Cardiac muscle cell (in vitro differentiated cells and primary cell): Measurements from ENCODE around the gene ATP11C. TPM values are rescaled to one million over a fixed set of nuclear protein-coding genes. Genes with fewer than 3 reads are reported as not detected.
"Not testable (repeated sequence)": the region's sequence is repeated elsewhere in the genome, so short reads cannot be mapped to it uniquely, and the experiment has no call there.

Experiments used
- DNase-seq, 2 donors: peaks; one replicate each; pipeline versions ENCODE4 v3.0.0 to v3.0.0-alpha.2; 2010 to 2017; ENCODE audit warnings: low read depth in 1 of 2, low spot score in 1 of 2
- H3K27ac ChIP-seq: fragments of 200-600 bp; sonication (generic); 2 replicates; pipeline ENCODE4 v1.5.1; 2016
- H3K27me3 ChIP-seq: fragments of 200-600 bp; sonication (generic); 2 replicates; pipeline ENCODE4 v1.6.0; 2016; ENCODE audit warnings: control low read depth
- H3K36me3 ChIP-seq: fragments of 200-600 bp; sonication (generic); 2 replicates; pipeline ENCODE4 v1.5.1; 2016; ENCODE audit warnings: control low read depth
- H3K4me1 ChIP-seq: fragments of 200-600 bp; sonication (generic); 2 replicates; pipeline ENCODE4 v1.8.1; 2017; ENCODE audit warnings: low read depth, mild to moderate bottlenecking, mixed run types
- H3K4me3 ChIP-seq: fragments of 200-600 bp; sonication (generic); 2 replicates; pipeline ENCODE4 v1.5.1; 2016; ENCODE audit warnings: mild to moderate bottlenecking
- H3K9me3 ChIP-seq: fragments of 200-600 bp; sonication (generic); 2 replicates; pipeline ENCODE4 v1.5.1; 2017; ENCODE audit warnings: low read depth, mild to moderate bottlenecking, control low read depth
- polyA plus RNA-seq: library from polyadenylated mRNA; unstranded; fragments of >200 nt; fragmentation: Nextera tagmentation; extraction: Ambion mirVana; gene quantifications from 2 replicates; pipeline ENCODE4 v1.2.1, GENCODE V29; 2016
- total RNA-seq: library from RNA; depleted of rRNA; stranded (reverse); fragments of >200 nt; gene quantifications from 2 replicates; pipeline ENCODE4 v1.2.3, GENCODE V29; 2016
- TF ChIP-seq, protein P1 (sequence below): IDR thresholded peaks from 2 replicates; pipeline ENCODE4 v1.5.1; 2012; ENCODE audit warnings: low read depth, mild to moderate bottlenecking, low read length

Gene ATP11C
- total and polyA plus RNA-seq, 2 experiments from 2014 or later: 7.4 to 17.1 TPM

DNA sequence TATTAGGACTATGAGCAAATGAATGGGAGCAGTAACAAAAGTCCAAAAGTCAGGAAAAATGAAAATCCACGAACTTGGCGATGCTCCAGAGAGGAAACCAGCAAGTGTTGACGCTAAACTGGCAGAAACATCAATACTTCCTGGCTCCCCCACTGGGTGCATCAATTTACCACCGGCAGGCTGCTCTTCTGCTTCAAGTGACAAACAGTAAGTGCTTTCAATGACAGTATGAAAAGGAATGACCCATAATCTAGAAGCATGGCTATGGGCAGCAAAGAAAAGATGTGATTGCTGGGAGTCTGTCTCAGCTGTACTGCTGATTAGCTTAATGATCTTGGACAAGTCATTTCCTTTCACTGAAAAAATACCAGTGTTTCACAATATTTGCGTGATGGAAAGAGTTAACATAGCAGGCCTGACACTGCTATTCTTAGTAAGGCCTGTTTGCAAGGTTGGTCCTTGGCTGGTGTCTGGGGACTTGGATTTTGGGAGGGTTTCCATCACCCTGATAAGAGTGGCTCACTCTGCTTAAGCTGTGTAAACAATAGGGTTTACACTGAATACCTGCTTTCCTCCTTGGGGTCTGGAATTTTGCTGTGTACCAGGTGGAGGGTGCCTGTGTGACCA is 8.7 kb downstream of the ATP11C start:
- no peak overlapping the region for H3K4me3 ChIP-seq
- no peak overlapping the region for H3K27ac ChIP-seq
- no peaks in the 10 kb centered on the region for H3K27me3 ChIP-seq
- TF ChIP-seq, protein P1, sequence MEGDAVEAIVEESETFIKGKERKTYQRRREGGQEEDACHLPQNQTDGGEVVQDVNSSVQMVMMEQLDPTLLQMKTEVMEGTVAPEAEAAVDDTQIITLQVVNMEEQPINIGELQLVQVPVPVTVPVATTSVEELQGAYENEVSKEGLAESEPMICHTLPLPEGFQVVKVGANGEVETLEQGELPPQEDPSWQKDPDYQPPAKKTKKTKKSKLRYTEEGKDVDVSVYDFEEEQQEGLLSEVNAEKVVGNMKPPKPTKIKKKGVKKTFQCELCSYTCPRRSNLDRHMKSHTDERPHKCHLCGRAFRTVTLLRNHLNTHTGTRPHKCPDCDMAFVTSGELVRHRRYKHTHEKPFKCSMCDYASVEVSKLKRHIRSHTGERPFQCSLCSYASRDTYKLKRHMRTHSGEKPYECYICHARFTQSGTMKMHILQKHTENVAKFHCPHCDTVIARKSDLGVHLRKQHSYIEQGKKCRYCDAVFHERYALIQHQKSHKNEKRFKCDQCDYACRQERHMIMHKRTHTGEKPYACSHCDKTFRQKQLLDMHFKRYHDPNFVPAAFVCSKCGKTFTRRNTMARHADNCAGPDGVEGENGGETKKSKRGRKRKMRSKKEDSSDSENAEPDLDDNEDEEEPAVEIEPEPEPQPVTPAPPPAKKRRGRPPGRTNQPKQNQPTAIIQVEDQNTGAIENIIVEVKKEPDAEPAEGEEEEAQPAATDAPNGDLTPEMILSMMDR: no peak
- no peaks in the 10 kb centered on the region for H3K9me3 ChIP-seq
- H3K4me1 ChIP-seq: no peaks in the 10 kb centered on the region
- H3K36me3 ChIP-seq: no peaks in the 10 kb centered on the region
- DNase-seq: peak in 1 of 2 donors; percentile 10

DNA sequence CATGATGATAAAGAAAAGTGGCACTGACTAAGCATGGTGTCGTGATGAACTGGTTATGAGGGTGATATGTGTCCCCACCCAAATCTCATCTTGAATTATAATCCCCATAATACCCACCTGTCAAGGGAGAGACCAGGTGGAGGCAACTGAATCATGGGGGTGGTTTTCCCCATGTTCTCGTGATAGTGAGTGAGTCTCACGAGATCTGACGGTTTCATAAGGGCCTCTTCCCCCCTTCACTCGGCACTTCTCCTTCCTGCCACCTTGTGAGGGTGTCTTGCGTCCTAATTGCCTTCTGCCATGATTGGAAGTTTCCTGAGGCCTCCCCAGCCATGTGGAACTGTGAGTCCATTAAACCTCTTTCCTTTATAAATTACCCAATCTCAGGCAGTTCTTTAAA is 11.7 kb downstream of the ATP11C start:
- H3K27ac ChIP-seq, DNase-seq, H3K4me3 ChIP-seq, H3K27me3 ChIP-seq, H3K4me1 ChIP-seq, H3K9me3 ChIP-seq, H3K36me3 ChIP-seq: not testable (repeated sequence)

DNA sequence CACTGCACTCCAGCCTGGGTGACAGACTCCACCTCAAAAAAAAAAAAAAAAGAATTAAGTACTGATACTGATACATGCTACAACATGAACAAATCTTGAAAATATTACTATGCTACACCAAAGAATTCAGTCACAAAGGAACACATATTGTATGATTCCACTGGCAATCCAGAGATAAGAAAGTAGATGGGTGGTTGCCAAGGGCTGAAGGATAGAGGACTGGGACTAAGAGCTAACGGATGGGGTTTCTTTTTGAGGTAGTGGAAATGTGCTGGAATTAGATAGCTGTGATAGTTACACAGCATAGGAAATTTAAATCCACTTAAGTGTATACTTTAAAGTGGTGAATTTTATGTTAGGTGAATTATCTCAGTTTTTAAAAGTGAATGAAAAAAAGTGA is 12.5 kb downstream of the ATP11C start:
- Histone ChIP-seq H3K4me1 (no peaks in the 10 kb centered on the region), H3K9me3 (no peaks in the 10 kb centered on the region), H3K4me3 (no peak overlapping the region), H3K36me3 (no peaks in the 10 kb centered on the region), H3K27me3 (no peaks in the 10 kb centered on the region), H3K27ac (no peak overlapping the region)
- TF ChIP-seq, protein P1: no peak
- peak in 1 of 2 donors; percentile 53 for DNase-seq

DNA sequence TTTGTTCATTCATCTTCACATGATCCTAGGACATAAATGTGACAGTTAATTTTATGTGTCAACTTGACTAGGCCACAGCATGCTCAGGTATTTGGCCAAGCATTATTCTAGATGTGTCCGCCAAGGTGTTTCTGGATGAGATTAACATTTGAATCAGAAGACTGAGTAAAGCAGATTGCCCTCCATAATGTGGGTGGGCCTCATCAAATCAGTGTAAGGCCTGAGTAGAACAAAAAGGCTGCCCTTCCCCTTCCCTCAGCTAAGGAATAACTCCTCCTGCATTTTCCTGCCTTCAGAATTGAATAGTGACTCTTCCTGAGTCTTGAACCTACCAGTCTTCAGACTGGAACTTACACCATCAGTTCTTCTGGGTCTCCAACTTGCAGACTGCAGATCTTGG is 18.4 kb downstream of the ATP11C start:
- no peaks in the 10 kb centered on the region for H3K27me3 ChIP-seq
- no peak overlapping the region for H3K4me3 ChIP-seq
- TF ChIP-seq, protein P1: no peak
- no peaks in the 10 kb centered on the region for H3K36me3 ChIP-seq
- DNase-seq: no peak
- no peak overlapping the region for H3K27ac ChIP-seq
- no peaks in the 10 kb centered on the region for H3K9me3 ChIP-seq
- no peaks in the 10 kb centered on the region for H3K4me1 ChIP-seq

DNA sequence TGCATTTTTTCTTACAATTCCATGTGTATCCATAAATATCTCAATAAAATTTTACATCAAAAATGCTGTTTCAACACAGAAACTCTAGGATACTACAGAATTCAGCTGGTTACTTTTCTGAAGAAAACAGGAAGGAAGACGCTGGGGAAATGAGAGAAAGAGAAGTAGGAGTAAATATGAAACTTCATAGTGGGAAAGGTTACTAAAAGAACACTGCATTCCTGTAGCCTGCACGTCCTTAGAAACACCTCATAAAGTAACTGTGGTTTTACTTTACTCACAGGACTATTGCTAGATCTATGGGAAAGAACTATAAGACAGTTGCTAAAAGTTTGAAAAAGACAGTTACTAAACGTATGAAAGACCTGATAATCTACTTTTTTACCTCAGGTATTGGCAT is 23.1 kb downstream of the ATP11C start:
- Histone ChIP-seq H3K36me3 (no peaks in the 10 kb centered on the region), H3K9me3 (no peaks in the 10 kb centered on the region), H3K27me3 (no peaks in the 10 kb centered on the region), H3K4me1 (no peaks in the 10 kb centered on the region), H3K27ac (no peak overlapping the region), H3K4me3 (no peak overlapping the region)
- TF ChIP-seq, protein P1: no peak
- DNase-seq: no peak

DNA sequence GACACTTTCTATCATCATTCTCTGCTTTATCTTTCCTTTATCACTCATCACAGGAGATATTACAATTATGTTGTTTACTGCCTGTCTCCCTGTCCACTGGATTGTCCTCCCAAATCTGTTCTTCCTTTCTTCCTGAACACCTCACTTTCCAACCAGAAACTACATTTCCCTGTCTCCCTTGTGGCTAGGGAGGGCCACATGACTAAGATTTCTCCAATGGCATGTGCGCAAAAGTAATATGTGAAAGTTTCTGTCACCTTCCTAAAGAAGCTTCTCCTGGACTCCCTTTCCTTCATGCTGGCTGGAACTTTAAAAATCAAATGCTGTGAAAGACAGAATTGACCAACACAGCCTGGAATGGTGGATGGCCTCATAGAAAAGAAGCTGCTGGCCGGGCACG is 25.8 kb downstream of the ATP11C start:
- Histone ChIP-seq H3K27ac (no peak overlapping the region), H3K4me3 (no peak overlapping the region), H3K9me3 (no peaks in the 10 kb centered on the region), H3K36me3 (no peaks in the 10 kb centered on the region), H3K4me1 (no peaks in the 10 kb centered on the region), H3K27me3 (no peaks in the 10 kb centered on the region)
- DNase-seq: no peak
- TF ChIP-seq, protein P1: no peak
